ENCODE results near the gene POLR2A.

DNA sequence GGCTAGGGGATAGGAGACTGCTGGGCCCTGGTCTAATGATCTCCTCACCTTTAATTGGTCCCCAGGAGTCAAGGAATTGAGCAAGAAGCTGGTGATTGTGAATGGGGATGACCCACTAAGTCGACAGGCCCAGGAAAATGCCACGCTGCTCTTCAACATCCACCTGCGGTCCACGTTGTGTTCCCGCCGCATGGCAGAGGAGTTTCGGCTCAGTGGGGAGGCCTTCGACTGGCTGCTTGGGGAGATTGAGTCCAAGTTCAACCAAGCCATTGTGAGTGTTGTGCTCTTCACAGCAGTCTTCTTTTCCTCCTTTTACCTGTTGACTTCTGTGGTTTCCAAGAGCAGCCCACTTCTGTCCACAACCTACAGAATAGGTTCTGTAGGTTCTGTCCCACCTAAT is 19.4 kb downstream of the POLR2A start:
- TF ChIP-seq, protein P1, sequence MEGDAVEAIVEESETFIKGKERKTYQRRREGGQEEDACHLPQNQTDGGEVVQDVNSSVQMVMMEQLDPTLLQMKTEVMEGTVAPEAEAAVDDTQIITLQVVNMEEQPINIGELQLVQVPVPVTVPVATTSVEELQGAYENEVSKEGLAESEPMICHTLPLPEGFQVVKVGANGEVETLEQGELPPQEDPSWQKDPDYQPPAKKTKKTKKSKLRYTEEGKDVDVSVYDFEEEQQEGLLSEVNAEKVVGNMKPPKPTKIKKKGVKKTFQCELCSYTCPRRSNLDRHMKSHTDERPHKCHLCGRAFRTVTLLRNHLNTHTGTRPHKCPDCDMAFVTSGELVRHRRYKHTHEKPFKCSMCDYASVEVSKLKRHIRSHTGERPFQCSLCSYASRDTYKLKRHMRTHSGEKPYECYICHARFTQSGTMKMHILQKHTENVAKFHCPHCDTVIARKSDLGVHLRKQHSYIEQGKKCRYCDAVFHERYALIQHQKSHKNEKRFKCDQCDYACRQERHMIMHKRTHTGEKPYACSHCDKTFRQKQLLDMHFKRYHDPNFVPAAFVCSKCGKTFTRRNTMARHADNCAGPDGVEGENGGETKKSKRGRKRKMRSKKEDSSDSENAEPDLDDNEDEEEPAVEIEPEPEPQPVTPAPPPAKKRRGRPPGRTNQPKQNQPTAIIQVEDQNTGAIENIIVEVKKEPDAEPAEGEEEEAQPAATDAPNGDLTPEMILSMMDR (IDR thresholded peaks at IDR 0.05): no peak
- TF ChIP-seq EP300 (IDR thresholded peaks at IDR 0.05) (no peak), POLR2A (IDR thresholded peaks at IDR 0.05; ENCODE audit: low read depth) (no peak), POLR2AphosphoS5 (IDR thresholded peaks at IDR 0.05) (no peak)
